Stimulated activated CD8-positive, alpha-beta memory T cell treated with anti-CD3 and anti-CD28 coated beads, Interleukin-7, amount 100 ng/mL, for 48 hours (primary cell): ENCODE measurements around the gene GADD45B.
"Not testable (repeated sequence)": the region's sequence is repeated elsewhere in the genome, so short reads cannot be mapped to it uniquely, and the experiment has no call there.

Experiments used
- DNase-seq, 2 donors: peaks; one replicate each; pipeline ENCODE4 v3.0.0-alpha.2; 2020; ENCODE audit warnings: low read depth in 1 of 2; ENCODE audit errors: extremely low read depth in 1 of 2

The GADD45B gene

DNA sequence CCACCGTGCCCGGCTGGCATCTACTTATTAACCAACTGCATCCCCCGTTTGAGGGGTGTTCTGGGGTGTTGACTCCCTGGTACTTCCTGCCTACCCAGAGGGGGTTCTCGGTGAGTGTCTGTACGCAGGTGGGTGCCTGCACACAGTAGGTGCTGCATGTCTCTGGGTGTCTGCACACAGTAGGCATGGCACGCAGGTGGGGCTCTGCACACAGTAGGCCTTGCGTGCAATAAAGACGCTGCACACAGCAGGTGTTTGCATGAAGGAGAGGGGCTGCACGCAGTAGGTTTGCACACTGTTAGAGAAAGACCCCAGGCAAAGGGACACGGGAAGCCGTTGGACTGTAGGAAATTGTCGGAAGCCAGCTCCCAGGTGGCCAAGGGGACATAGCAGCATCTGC lies 11.2 kb downstream of the GADD45B start:
- no peak for DNase-seq

GRCh38 chr19:2487842-2488241 lies 11.9 kb downstream of the GADD45B start:
- DNase-seq: no peak

DNA sequence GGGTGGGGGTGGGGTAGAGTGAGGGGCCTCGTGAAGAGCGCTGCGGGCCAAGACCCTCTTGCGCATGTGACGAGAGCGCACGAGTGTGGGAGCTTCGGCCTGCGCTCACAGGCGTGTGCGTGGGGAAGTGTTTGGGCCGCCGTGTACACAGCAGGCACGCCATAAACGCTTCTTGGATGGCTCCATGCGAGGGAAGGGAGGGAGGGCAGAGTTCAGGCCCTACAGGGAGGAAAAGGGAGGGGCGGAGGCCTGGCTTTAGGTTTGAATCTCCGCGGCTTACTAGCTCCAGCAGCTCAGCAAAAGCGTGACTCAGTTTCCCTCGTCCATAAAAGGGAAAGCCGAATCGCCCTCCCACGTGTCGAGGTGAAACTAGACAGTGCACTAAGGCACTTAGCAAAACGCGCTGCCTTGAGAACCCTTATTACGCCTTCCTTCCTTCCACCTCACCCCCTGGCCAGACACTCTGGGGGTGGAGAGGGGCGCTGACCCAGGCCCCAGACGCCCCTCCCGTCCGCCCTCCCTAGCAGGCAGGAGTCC lies 12.5 kb downstream of the GADD45B start:
- DNase-seq: no peak

DNA sequence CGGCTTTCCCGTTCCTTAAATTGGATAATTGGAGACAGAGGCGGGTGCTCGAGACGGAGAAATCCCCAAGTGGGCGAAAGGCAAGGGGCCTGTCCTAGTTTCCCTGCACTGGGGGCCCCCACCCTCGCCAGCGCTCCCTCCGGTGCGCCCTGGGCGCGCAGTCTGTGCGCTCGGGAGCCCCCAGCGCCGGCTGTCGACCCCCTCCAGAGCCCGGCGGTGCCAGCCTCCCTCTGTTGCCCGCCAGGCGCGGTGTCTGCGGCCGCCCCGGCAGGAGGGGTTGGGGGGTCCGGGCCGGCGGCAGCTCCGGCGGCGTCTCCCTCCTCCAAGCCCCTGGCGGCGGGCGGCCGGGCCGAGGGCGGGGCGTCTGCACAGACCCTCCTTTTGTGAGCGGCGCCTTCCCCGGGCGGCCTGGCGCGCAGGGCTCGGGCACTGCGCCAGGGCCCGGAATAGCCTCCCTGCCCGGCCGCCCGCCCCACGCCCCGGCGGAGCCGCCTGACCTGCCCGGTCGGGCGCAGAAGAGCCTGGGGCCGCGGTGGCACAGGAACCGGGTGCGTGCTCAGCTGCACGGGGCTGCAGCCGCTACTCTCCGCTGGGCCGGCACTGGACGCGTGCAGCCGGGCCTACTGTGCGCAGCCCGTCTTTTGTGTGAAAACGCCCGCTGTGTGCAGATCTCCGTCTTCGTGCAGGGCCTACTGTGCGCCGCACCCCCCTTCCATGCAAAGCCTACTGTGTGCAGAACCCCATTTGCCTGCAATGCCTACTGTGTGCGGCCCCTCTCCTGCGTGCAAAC lies 13.2 kb downstream of the GADD45B start:
- no peak for DNase-seq

DNA sequence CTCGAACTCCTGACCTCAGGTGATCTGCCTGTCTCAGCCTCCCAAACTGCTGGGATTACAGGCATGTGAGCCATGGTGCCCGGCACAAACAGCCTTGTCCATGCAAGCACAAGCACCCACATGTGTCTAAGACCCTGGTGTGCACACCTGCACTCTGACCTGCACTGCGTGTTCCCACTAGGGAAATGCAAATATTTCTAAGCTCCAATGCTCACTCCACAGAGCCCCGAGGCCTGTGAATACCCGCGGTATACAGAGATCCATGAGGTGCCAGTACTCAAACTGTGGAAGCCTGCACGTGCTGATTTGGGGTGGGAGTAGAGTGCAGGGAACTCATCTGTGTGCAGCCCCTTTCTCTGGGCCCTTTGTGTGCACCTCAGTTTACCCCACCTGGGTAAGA lies 14.7 kb downstream of the GADD45B start:
- DNase-seq: no peak

DNA sequence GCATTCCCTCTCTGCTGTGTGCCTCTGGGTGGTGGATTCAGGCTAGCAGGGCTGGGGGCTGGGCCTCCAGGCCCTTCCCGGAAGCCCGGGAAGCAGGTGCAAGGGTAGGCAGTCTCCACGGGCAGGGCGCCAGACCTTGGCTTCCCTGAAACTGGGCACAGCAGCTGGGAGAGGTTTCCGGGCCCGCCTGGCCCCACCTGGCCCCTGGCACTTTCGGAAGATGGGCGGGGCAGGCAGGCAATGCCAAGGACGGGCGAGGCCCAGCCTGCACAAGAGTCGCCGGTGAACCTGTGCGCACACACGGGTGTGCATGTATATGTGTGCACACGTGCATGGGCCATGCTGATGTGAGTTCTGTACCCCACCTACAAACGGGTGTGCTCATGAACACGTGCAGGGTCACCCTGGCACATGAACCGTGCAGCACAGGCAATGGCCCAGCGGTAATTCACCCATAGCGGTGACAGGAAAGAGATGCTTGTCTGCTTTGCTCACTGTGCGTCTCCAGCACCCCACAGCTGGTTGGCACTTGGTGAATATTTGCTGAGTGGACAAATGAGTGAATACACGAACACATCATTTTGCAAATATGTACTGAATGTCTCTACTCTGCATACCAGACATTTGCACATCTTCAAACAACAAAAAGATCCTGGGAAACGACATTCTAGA lies 15.3 kb downstream of the GADD45B start:
- no peak for DNase-seq

- DNase-seq: no peak
Observed at GRCh38 chr19:2492870-2493269, 16.9 kb downstream of the GADD45B start.

DNA sequence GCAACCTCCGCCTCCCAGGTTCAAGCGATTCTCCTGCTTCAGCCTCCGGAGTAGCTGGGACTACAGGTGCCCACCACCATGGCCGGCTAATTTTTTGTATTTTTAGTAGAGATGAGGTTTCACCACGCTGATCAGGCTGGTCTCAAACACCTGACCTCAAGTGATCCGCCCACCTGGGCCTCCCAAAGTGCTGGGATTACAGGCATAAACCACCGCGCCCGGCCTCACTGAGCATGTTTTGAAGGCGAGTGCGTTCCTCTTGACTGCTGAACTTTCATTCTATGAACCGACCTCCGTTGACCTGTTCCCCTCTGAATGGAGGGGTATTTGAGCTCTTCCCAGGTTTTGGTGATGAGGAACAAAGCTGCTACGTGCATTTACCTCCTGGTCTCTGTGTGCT lies 17.5 kb downstream of the GADD45B start:
- not testable (repeated sequence) for DNase-seq

- no peak for DNase-seq
Observed at GRCh38 chr19:2494084-2494446, 18.1 kb downstream of the GADD45B start.

DNA sequence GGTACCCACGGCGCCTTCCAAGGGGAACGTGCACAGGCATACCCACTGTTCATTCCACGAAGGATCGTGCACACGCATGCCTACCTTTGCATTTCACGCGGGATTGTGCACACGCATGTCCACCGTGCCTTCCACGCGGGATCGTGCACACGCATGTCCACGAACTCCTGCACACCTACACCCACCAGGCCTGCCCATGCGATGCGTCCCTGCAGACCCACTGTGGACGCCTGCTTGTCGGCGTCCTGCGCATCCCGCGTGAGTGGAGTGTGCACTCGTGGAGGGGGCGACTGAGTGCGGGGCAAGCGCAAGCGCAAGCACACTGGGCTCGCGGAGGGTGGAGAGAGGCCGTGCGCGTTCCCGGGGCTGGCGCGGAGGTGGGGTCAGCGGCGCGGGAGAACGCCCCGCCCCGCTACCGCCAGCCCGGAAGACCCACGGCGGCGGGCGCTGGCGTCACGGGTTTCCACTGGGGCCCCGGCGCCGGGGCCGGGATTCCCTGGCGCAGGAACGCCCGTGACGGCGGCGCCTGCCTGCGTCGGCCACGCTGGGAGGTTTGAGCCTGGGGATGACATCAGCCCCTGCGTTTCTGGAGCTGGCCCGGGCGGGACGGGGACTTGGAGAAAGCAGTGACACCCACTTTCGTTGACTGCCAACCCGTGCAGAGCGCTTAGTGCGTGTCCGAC lies 18.7 kb downstream of the GADD45B start:
- DNase-seq: peak in 1 of 2 donors; percentile 26

- DNase-seq: no peak
Observed at GRCh38 chr19:2495130-2495641, 19.3 kb downstream of the GADD45B start.

DNA sequence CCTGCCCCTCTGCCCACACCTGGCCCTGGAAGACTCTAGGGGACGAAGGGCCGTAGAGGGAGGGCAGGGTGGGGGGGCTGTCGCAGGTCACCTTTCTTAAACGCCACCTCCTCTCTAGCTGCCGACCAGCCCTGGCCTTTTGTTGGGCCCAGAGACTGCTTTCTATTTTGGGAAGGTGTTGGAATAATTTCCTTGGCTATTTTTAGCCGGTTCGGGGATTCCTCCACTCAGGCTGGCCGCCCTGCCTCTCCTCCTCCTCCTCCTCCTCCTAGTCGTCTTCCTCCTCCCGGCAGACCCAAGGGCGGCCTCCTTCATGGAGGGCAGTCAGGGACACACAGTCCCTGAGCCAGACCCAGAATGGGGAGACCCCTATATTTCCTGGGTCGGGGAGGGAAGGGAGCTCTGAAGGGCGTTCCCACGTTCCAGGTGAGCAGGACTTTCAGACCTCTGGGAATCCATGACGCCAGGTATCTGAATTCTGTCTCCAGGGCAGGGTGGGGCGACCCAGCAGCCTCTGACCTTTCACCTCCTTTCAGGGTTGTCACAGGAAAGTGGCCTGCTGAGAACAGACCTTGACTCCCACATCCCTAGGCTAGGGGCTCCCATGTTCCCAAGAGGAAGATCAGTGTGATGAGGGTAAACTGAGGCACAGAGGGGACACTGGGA lies 19.9 kb downstream of the GADD45B start:
- DNase-seq: no peak

- DNase-seq: no peak
Observed at GRCh38 chr19:2497186-2497585, 21.3 kb downstream of the GADD45B start.

GRCh38 chr19:2500156-2500555 lies 24.2 kb downstream of the GADD45B start:
- DNase-seq: no peak

DNA sequence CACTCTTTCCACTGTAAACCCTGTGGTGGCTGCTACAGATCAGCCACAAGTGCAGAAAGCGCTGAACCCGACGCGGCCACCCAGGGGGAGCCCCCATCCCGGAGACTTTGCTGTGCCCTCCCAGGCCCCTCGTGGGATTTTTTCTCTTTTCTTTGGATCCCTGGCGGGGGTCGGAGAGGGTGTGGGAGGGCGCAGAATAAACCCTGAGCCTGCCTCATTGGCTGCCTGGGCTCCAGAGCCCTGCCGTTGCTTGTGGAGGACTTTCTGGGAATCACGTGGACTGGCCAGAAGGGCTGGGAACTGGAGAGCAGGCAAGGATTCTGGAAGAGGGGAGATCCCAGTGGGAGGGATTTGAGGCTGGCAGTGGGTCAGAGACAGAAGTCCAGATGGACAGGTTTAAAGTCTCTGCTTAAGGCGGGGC lies 24.9 kb downstream of the GADD45B start:
- DNase-seq: no peak

GRCh38 chr19:2503521-2504109 lies 27.7 kb downstream of the GADD45B start:
- DNase-seq: peak; percentile 71 to 80

GRCh38 chr19:2506656-2507055 lies 30.7 kb downstream of the GADD45B start:
- DNase-seq: not testable (repeated sequence)

DNA sequence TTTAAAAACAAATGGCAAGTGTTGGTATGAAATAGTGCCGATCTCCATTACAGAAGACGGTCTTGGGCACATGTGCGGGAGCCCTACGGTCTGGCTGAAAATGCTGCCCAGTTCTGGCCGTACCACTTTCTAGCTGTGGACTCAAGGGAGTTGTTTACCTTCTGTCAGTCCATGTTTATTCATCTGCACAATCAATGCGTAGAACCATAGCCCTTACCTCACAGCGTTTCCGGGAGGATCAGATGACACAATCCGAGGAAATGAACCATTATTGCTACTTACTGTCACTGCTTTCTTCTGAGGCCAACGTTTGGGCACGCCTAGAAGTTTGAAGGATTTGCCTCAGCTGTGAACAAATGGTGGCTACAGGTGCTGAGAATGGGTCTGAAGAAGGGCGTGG lies 31.2 kb downstream of the GADD45B start:
- no peak for DNase-seq

DNA sequence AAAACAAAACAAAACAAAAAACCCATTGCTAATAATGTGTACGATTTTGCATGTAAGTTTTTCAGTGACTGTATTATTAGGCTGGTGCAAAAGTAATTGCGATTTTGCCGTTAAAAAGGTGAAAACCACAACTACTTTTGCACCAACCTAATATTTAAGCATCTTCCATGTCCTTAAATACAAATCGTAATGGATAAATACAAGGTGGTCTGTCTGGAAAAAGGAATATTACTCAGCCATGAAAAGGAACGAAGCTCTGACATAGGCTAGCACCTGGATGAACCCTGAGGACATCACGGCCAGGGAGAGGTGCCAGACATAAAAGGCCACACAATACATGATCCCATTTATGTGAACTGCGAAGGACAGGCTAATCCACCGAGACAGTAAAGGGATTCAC lies 33.2 kb downstream of the GADD45B start:
- DNase-seq: no peak

GRCh38 chr19:2511570-2511969 lies 35.6 kb downstream of the GADD45B start:
- DNase-seq: no peak

GRCh38 chr19:2511991-2512390 lies 36.1 kb downstream of the GADD45B start:
- no peak for DNase-seq
